GM23338 (cell line): ENCODE measurements around the gene TIAM1. TPM values are rescaled to one million over a fixed set of nuclear protein-coding genes. Genes with fewer than 3 reads are reported as not detected.

Experiments used
- ATAC-seq: fragments of 200-7000 bp; cut with Tn5 transposase; 3 replicates; pipeline ENCODE4 v1.9.1; 2020
- DNase-seq: peaks from one replicate; pipeline ENCODE4 v3.0.0-alpha.2; 2015; ENCODE audit warnings: low spot score
- H2AFZ ChIP-seq: fragments of 200-600 bp; sonication (generic); 2 replicates; pipeline ENCODE4 v1.8.0; 2016; ENCODE audit warnings: antibody characterized with exemption, mild to moderate bottlenecking, moderate library complexity
- H3F3A ChIP-seq: fragments of 200-600 bp; sonication (generic); replicated peaks from 2 replicates; pipeline ENCODE4 v1.8.0; 2017; ENCODE audit warnings: antibody characterized with exemption, mixed run types, low read depth
- H3K27ac ChIP-seq: fragments of 200-600 bp; sonication (generic); 2 replicates; pipeline ENCODE4 v1.6.1; 2016; ENCODE audit warnings: low read depth
- H3K27me3 ChIP-seq: fragments of 200-600 bp; sonication (generic); 2 replicates; pipeline ENCODE4 v1.8.0; 2016; ENCODE audit warnings: mild to moderate bottlenecking, mixed run types, moderate library complexity; ENCODE audit not compliant: insufficient read depth
- H3K36me3 ChIP-seq: fragments of 200-600 bp; sonication (generic); 2 replicates; pipeline ENCODE4 v1.8.0; 2016; ENCODE audit warnings: mild to moderate bottlenecking; ENCODE audit not compliant: insufficient read depth
- H3K4me1 ChIP-seq: fragments of 200-600 bp; sonication (generic); 2 replicates; pipeline ENCODE4 v1.8.0; 2016; ENCODE audit warnings: mild to moderate bottlenecking, moderate library complexity; ENCODE audit not compliant: insufficient read depth
- H3K4me2 ChIP-seq: fragments of 200-600 bp; sonication (generic); 2 replicates; pipeline ENCODE4 v1.7.1; 2017; ENCODE audit warnings: mixed run types
- H3K4me3 ChIP-seq: fragments of 200-600 bp; sonication (generic); 2 replicates; pipeline ENCODE4 v1.6.1; 2016; ENCODE audit warnings: mixed run types
- H3K79me2 ChIP-seq: fragments of 200-600 bp; sonication (generic); replicated peaks from 2 replicates; pipeline ENCODE4 v1.8.0; 2017; ENCODE audit warnings: mild to moderate bottlenecking; ENCODE audit not compliant: insufficient read depth
- H3K9me2 ChIP-seq: fragments of 200-600 bp; sonication (generic); 2 replicates; pipeline ENCODE4 v1.8.0; 2017; ENCODE audit not compliant: insufficient read depth
- H4K20me1 ChIP-seq: fragments of 200-600 bp; sonication (generic); replicated peaks from 2 replicates; pipeline ENCODE4 v1.8.0; 2017; ENCODE audit warnings: mild to moderate bottlenecking; ENCODE audit not compliant: insufficient read depth
- H3K27ac Mint-ChIP-seq: 2 replicates; pipeline ENCODE4 v1.8.0; 2020; ENCODE audit warnings: inconsistent platforms, mild to moderate bottlenecking, moderate library complexity, mixed read lengths
- H3K27me3 Mint-ChIP-seq: 3 replicates; pipeline ENCODE4 v1.8.0; 2022; ENCODE audit warnings: low read depth, mild to moderate bottlenecking, moderate library complexity, mixed read lengths, inconsistent platforms; ENCODE audit not compliant: insufficient read depth, poor library complexity
- H3K36me3 Mint-ChIP-seq: 3 replicates; pipeline ENCODE4 v1.8.0; 2021; ENCODE audit warnings: low read depth, mild to moderate bottlenecking, inconsistent platforms, moderate library complexity, mixed read lengths
- H3K4me1 Mint-ChIP-seq: 3 replicates; pipeline ENCODE4 v1.8.0; 2020; ENCODE audit warnings: mild to moderate bottlenecking, inconsistent platforms, mixed read lengths
- H3K4me3 Mint-ChIP-seq: 3 replicates; pipeline ENCODE4 v1.8.0; 2021; ENCODE audit warnings: moderate library complexity, mild to moderate bottlenecking, inconsistent platforms, mixed read lengths
- H3K9me3 Mint-ChIP-seq: 3 replicates; pipeline ENCODE4 v1.8.0; 2020; ENCODE audit warnings: moderate library complexity, mild to moderate bottlenecking, inconsistent platforms, mixed read lengths
- CREB1 ChIP-seq: fragments of 250-450 bp; sonication (Bioruptor Pico); IDR thresholded peaks from 2 replicates; pipeline ENCODE4 v1.5.0; 2020; ENCODE audit warnings: low read depth, mild to moderate bottlenecking, moderate library complexity
- CTCF ChIP-seq, 2 experiments: fragments of 200-600 bp in 1 of 2; sonication (generic) in 1 of 2; conservative IDR thresholded peaks; 2 replicates each; pipeline versions ENCODE4 v1.5.1 to v1.6.1; 2016 to 2017; ENCODE audit warnings: antibody characterized with exemption in 2 of 2, low read depth in 2 of 2, mild to moderate bottlenecking in 2 of 2, moderate library complexity in 1 of 2
- EZH2 ChIP-seq: fragments of 200-600 bp; sonication (generic); IDR thresholded peaks from one replicate; pipeline ENCODE4 v1.8.0; 2017; ENCODE audit warnings: antibody characterized with exemption, mild to moderate bottlenecking, low read depth; ENCODE audit not compliant: unreplicated experiment
- EZH2phosphoT487 ChIP-seq: fragments of 200-600 bp; sonication (generic); IDR thresholded peaks from one replicate; pipeline ENCODE4 v1.8.1; 2018; ENCODE audit warnings: antibody characterized with exemption; ENCODE audit not compliant: unreplicated experiment
- NANOG ChIP-seq: IDR thresholded peaks from 2 replicates; pipeline ENCODE4 v1.6.1; 2016; ENCODE audit warnings: antibody characterized with exemption, borderline replicate concordance
- REST ChIP-seq: IDR thresholded peaks from one replicate; pipeline ENCODE4 v1.6.1; 2018; ENCODE audit warnings: antibody characterized with exemption; ENCODE audit not compliant: unreplicated experiment
- STAT1 ChIP-seq: IDR thresholded peaks from one replicate; pipeline ENCODE4 v1.6.1; 2016; ENCODE audit warnings: antibody characterized with exemption; ENCODE audit not compliant: unreplicated experiment
- ZNF331 ChIP-seq: fragments of 250-450 bp; sonication (Bioruptor Pico); IDR thresholded peaks from 2 replicates; pipeline ENCODE4 v1.5.0; 2020; ENCODE audit warnings: low read depth, mild to moderate bottlenecking, moderate library complexity
- ZNF462 ChIP-seq: fragments of 250-450 bp; sonication (Bioruptor Pico); IDR thresholded peaks from 2 replicates; pipeline ENCODE4 v1.5.0; 2020; ENCODE audit warnings: mild to moderate bottlenecking, moderate library complexity
- polyA plus RNA-seq: library from polyadenylated mRNA; unstranded; fragments of >200 nt; fragmentation: Nextera tagmentation; extraction: Ambion mirVana; gene quantifications from 2 replicates; pipeline ENCODE4 v1.2.1, GENCODE V29; 2016
- total RNA-seq: library from RNA; depleted of rRNA; stranded (reverse); fragments of >200 nt; shearing (Covaris generic); gene quantifications from 2 replicates; pipeline ENCODE4 v1.2.3, GENCODE V29; 2014

Gene TIAM1
- total and polyA plus RNA-seq, 2 experiments from 2014 or later: 18.5 to 20.0 TPM

GRCh38 chr21:31075848-31076247 lies 268.2 kb downstream of the TIAM1 start:
- Histone ChIP-seq H3K4me2 (no peak overlapping the region), H3K4me1 (no peaks in the 10 kb centered on the region), H2AFZ (no peak overlapping the region), H3K27ac (no peak overlapping the region), H3K36me3 (no peaks in the 10 kb centered on the region), H4K20me1 (no peaks in the 10 kb centered on the region), H3K9me2 (peaks cover 8% of the 10 kb centered on the region), H3K4me3 (no peak overlapping the region), H3F3A (no peaks in the 10 kb centered on the region), H3K79me2 (no peaks in the 10 kb centered on the region), H3K27me3 (no peaks in the 10 kb centered on the region)
- no peaks in the 10 kb centered on the region; the same call in 2 of the 3 replicates for H3K9me3 Mint-ChIP-seq
- DNase-seq (no peak), ATAC-seq (no peak)
- TF ChIP-seq EZH2: no peak
- H3K36me3 Mint-ChIP-seq: no peaks in the 10 kb centered on the region
- H3K27me3 Mint-ChIP-seq: peaks cover 1% of the 10 kb centered on the region
- no peak overlapping the region for H3K4me3 Mint-ChIP-seq
- H3K27ac Mint-ChIP-seq: no peak overlapping the region
- no peaks in the 10 kb centered on the region; the same call in 2 of the 3 replicates for H3K4me1 Mint-ChIP-seq

- TF ChIP-seq EZH2phosphoT487: no peak
- TF ChIP-seq STAT1: no peak
- no peak for TF ChIP-seq REST
- TF ChIP-seq CTCF (conservative IDR thresholded peaks at IDR 0.05; ENCODE audit: low read depth in 2 of 2): no peak
- TF ChIP-seq ZNF331 (CRISPR knock-in tag): no peak
- no peak for TF ChIP-seq EZH2
- no peak for TF ChIP-seq CREB1 (CRISPR knock-in tag)
- no peak for TF ChIP-seq NANOG
- TF ChIP-seq ZNF462 (CRISPR knock-in tag): no peak
- DNase-seq (no peak), ATAC-seq (no peak)
- Mint-ChIP-seq H3K27ac (peak overlapping the region; percentile 68; the same call in 1 of the 2 replicates), H3K27me3 (peaks cover 1% of the 10 kb centered on the region), H3K4me3 (no peak overlapping the region), H3K36me3 (no peaks in the 10 kb centered on the region), H3K4me1 (no peaks in the 10 kb centered on the region; the same call in 2 of the 3 replicates), H3K9me3 (no peaks in the 10 kb centered on the region; the same call in 2 of the 3 replicates)
- no peaks in the 10 kb centered on the region for H4K20me1 ChIP-seq
- H3K27me3 ChIP-seq: no peaks in the 10 kb centered on the region
- no peaks in the 10 kb centered on the region for H3K36me3 ChIP-seq
- no peak overlapping the region for H3K4me3 ChIP-seq
- no peak overlapping the region for H3K4me2 ChIP-seq
- H3K79me2 ChIP-seq: no peaks in the 10 kb centered on the region
- no peak overlapping the region for H3K27ac ChIP-seq
- H3K9me2 ChIP-seq: no peaks in the 10 kb centered on the region
- no peaks in the 10 kb centered on the region for H3K4me1 ChIP-seq
- H2AFZ ChIP-seq: no peak overlapping the region
- H3F3A ChIP-seq: no peaks in the 10 kb centered on the region
These were observed 271.5 kb downstream of the TIAM1 start for GRCh38 chr21:31072533-31072932.
